ENCODE results near the gene RGS1.

GRCh38 chr1:192609110-192610079 lies 33.8 kb downstream of the RGS1 start:
- no peak for TF ChIP-seq CTCF (IDR thresholded peaks at IDR 0.05)
- TF ChIP-seq POLR2AphosphoS5 (IDR thresholded peaks at IDR 0.05), result no peak
- TF ChIP-seq POLR2A (IDR thresholded peaks at IDR 0.05), result no peak
